Glomerular endothelial cell (primary cell): ENCODE results near the gene TINAGL1. TPM values are rescaled to one million over a fixed set of nuclear protein-coding genes. Genes with fewer than 3 reads are reported as not detected.
"Not testable (repeated sequence)": the region's sequence is repeated elsewhere in the genome, so short reads cannot be mapped to it uniquely, and the experiment has no call there.

ENCODE experiments used
- DNase-seq: peaks from one replicate; pipeline ENCODE4 v3.0.0-alpha.2; 2011; ENCODE audit warnings: low read depth, low spot score; ENCODE audit errors: extremely low read depth
- total RNA-seq: library from RNA; depleted of rRNA; stranded (reverse); fragments of >200 nt; gene quantifications from 2 replicates; pipeline ENCODE4 v1.2.3, GENCODE V29; 2015

TINAGL1 gene
- total RNA-seq, 1 donor from 2014 or later, result 286 TPM

DNA sequence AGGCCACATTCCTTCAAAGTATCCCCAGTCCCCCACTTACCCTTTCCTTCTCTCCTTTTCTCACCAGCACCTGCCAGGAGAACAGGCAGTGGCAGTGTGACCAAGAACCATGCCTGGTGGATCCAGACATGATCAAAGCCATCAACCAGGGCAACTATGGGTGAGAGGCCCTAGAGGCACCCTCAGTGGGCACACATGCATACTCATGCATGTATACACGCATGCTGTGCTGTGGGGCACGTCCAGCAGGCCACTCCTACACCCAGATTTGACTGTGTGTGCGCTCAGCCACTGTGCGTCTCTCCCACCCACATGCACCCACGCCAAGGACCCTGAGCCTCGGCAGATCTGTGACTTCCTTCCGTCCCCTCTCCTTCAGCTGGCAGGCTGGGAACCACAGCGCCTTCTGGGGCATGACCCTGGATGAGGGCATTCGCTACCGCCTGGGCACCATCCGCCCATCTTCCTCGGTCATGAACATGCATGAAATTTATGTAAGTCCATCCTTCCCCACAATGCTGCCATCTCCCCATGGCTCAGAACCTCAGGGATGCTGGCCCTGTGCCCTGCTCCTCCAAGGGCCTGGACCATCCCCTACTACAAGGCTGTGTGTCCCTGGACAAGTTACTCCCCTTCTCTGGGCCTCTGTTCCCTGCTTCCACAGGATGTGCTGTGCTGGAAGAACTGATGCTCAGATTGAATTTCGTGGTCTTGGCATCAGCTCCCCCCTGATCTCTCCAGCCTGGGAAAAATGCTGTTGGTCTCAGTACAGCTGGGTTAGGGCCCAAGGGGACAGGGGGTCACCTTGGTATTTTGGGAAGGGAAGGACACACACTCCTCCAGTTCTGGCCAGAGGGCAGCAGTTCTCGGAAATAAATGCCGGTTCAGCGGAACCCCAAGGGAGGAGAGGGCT is 7.0 kb downstream of the TINAGL1 start:
- DNase-seq, result no peak

DNA sequence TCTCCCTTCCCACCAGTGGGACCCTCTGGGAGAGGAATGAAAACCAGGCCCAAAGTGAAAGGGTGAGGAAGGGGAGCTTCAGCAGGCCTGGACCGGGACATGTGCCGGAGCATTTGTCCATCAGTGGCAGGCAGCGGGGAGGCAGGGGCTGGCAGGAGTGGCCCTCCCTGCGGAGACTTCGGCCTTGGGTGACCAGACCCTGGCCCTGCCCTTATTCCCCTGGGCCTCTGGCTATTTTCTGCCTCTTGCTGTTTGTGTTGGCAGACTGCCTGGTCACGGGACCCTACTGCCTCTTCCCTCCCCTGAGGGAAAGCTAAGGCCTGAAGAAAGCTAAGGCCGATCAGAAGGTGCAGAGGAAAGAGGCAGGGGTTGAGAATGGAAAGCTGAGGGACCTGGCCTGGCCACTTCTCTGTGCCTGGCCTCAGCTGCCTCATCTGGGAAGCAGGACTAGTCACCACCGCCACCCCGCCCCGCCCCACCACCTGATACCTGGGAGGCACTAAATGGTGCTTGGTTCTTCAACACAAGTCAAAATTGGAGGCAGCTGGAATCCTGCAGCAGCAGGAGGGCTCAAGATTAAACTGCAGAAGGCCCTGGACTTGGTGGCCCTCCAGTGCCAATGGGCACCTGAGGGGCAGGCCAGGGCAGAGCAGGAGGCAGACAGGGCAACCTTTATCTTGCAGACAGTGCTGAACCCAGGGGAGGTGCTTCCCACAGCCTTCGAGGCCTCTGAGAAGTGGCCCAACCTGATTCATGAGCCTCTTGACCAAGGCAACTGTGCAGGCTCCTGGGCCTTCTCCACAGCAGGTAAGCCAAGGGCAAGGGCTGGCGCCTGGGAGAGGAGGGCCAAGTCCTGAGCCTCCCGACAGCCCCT is 7.9 kb downstream of the TINAGL1 start:
- DNase-seq, result no peak

DNA sequence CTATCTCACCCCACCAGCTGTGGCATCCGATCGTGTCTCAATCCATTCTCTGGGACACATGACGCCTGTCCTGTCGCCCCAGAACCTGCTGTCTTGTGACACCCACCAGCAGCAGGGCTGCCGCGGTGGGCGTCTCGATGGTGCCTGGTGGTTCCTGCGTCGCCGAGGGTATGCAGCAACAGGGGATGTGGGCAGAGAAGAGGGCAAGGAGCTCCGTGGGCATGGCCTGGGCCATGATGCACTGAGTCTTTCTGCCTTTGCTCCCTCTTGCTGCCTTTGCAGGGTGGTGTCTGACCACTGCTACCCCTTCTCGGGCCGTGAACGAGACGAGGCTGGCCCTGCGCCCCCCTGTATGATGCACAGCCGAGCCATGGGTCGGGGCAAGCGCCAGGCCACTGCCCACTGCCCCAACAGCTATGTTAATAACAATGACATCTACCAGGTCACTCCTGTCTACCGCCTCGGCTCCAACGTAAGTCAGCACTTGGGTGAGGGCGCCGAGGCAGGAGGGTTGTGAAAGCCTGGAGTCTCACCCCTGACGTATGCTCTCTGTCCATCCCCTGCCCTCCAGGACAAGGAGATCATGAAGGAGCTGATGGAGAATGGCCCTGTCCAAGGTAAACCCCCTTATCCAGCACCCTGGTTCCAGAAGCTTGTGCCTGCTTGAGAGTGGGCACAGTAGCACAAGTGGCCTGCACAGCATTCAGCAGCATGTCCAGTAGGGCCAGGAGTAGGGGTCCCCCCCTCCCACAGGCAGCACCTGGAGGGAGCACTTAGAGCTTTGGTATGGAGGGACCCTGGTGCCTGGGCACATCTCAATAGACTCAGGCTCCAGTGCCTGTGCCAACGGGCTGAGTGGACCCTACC is 8.8 kb downstream of the TINAGL1 start:
- no peak for DNase-seq

DNA sequence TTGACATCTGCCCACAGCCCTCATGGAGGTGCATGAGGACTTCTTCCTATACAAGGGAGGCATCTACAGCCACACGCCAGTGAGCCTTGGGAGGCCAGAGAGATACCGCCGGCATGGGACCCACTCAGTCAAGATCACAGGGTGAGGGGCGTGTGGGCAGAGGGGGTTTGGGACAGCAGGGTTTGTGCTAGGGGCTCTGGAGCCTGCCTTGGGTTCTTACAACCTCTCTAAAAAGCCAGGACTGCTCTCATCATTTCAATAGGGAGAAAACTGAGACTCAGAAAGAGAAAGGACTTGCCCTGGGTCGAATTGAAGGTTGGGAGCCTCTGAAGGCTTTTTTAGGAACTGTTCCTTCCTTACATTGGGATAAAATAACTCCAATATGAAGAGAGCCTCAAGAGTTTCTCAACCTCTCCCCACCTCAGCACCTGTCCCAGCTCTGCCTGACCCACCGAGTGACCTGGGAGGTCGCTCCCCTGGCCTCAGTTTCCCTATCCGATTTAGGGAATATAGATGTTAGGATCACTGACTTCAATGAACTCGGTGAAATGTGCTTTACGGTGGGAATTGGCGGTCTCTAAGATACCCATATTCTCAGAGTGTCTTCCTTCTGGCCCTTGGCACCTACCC is 9.5 kb downstream of the TINAGL1 start:
- DNase-seq, result no peak

DNA sequence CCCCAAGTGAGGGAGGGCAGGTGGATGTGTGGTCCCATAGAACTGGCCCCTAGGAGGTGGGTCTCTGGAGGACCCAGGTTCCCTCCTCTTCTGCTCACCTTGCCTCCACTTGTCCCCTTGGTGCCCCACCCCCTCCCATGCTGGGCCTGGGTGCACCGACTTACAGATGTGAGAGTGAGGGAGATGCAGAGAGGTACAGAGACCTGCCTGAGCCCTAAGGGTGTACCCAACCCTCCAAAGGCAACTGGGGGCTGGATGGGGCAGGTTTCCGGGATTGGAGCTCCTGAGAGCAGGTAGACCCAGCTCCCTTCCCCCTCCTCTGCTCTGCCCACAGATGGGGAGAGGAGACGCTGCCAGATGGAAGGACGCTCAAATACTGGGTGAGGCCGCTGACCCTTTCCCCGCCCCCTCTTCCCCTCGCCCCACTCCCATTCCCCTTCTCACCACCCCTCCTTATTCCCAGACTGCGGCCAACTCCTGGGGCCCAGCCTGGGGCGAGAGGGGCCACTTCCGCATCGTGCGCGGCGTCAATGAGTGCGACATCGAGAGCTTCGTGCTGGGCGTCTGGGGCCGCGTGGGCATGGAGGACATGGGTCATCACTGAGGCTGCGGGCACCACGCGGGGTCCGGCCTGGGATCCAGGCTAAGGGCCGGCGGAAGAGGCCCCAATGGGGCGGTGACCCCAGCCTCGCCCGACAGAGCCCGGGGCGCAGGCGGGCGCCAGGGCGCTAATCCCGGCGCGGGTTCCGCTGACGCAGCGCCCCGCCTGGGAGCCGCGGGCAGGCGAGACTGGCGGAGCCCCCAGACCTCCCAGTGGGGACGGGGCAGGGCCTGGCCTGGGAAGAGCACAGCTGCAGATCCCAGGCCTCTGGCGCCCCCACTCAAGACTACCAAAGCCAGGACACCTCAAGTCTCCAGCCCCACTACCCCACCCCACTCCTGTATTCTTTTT is 10.3 kb downstream of the TINAGL1 start:
- DNase-seq, result no peak

DNA sequence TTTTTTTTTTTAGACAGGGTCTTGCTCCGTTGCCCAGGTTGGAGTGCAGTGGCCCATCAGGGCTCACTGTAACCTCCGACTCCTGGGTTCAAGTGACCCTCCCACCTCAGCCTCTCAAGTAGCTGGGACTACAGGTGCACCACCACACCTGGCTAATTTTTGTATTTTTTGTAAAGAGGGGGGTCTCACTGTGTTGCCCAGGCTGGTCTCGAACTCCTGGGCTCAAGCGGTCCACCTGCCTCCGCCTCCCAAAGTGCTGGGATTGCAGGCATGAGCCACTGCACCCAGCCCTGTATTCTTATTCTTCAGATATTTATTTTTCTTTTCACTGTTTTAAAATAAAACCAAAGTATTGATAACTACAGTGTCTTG is 11.0 kb downstream of the TINAGL1 start:
- DNase-seq, result not testable (repeated sequence)

DNA sequence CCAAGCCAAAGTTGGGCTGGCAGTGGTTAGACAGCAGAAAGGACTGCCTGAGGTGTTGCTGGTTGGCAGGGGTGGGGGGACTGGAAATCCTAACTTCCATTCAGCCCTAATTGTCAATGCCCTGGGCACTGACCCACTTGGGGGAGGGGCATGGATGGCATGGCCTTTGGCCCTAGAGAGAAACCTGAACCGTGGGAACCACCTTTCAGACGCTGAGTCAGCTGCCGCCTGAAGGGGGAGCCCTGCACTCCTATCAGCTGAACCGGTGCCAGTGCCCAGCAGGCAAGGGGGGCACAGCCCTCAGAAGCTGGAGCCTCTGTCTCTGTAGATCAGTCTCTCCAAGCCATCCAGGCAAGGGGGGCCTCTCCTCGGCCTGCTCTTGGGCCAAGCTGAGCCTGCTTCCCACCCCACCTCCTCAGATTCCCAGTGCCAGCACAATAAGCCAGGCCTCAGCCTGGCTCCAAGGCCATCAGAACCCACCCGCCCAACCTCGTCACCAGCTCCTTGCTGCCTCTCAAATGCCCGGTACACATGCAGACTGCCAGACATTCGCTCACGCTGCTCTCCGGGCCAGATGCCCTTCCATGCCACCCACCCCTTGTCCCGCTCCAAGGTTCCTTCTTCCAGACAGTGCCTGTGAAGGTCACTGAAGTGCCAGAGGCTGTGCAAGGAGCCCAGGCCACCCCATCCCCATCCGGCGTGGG is 11.6 kb downstream of the TINAGL1 start:
- no peak for DNase-seq

DNA sequence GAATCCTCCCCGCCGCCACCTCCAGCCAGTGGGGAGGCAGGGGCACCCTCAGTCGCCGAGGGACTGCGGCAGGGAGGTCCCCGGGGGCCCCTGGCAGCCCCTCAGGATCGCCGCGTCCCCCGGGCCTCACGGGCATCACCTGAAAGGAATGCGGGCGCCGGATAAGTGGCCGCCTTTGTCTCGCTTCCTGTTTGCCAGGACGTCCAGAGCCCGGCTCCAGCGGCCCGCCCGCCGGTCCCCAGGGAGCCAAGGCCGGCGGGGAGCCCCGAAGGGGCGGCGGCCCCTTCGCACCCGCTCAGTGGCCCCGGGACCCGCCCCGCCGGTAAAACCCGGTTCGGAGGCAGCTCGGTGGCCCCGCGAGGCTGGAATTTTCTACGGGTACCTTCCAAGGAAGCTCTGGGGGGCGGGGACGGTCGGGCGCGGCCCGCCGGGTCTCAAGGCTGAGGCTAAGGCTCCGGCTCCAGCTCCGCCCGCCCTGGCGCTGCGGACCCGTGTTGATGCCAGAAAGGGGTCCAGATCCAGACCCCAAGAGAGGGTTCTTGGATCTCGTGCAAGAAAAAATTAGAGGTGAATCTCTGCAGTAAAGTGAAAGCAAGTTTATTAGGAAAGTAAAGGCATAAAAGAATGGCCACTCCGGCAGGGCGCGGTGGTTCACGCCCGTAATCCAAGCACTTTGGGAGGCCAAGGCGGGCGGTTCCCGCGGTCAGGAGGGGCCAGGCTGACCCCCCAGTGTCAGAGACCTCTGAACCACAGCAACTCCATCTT is 12.6 kb downstream of the TINAGL1 start:
- no peak for DNase-seq

DNA sequence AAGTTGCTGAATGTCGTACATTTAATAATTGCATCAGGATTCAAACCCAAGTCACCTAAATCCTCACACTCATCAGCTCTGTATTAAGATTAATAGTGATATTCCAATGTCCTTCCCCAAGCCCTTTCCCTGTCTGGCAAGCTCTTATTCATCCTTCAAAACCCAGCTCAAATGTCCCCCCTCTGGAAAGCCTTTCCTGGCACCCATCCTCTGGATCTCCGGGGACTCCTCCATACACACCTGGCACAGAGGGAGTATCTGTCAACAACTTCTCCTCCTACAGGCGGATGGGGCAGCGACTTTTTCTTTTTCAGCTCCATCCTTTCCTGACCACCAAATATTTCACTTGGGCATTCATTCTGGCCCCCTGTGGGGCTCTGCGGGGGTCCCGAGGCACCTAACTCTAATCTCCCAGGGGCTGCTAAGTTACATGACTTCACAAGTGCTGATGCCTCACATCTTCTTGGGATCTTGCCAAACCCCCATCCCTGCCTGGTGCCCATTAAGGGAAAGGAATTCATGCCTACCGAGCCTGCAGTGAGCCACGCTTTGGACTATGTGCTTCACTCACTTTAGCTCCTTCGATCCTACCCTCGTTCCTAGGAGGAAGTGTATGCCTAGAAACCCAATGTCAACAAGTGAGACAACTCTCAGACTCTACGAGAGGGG is 15.2 kb downstream of the TINAGL1 start:
- no peak for DNase-seq

DNA sequence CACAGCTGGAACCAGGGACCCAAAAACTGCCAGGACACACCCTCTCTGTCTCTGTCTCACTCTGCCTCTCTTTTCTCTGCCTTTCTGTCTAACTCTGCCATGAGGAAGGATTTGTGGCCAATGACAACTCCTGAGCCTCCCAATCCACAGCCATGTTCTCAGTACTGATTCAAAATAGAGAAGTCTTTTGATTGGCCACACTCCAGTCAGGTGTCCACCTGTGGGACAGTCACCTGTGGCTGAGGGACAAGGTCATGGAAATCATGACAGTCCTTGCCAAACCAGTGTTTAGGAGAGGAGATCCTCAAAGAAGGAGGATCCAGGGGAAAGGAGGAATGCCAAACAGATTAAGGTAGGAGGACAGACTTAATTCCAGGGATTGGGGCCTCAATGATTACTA is 15.8 kb downstream of the TINAGL1 start:
- DNase-seq, result no peak

DNA sequence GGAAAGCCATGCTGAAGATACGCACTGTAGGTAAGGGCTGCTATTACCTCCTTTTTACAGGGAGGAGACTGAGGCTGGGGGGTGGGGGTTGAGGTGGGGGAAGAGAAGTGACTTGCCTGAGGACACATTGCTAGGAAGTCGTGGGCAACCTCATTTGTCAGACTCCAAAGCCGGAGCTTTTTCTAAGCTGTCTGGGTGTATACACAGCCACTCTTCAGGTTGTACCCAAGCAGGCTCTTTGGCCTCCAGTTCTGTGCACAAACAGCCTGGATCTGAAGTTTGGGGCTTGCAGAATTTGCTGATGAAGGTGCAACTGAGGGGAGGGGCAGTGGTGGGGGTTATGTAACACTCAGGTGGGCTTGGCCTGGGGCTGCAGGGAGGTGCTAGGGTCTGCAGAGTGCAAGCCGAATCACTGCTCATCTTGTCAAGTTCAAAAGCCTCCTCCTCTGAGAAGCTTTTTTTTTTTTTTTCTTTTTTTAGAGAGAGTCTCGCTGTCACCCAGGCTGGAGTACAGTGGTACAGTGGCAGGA is 16.9 kb downstream of the TINAGL1 start:
- DNase-seq, result no peak

DNA sequence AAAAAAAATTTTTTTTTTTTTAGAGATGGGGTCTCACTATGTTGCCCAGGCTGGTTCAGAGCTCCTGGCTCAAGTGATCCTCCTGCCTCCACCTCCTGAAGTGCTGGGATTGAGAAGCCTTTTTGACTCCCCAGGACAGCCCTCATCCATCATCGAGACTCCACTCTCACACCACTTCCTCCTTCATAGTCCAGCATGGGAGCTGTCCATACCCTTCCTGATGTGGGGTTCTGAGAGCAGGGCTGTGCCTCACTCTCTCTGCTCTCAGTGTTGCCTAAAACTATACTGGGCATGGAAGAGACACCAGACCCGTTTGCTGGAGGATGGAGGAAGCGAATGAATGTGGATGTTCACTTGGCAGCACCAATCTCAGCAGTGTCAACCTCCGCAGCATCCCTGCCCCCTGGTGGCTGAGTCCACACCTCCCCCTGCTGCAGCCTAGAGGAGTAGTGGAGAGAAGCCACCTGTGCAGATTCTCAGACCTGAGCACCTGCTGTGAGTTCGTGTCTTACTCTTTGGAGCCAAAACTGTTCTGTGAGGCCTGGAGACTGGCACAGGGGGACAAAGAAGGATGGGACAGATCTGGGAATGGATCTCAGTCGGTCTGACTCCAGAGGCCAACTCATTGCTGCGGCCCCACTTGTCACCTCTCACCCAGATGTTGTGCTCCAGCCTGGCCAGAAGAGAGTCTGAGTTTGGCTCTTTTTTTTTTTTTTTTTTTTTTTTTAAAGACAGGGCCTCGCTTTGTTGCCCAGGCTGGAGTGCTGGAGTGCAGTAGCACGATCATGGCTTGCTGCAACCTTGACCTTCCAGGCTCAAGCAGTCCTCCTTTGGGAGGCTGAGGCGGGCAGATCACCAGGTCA is 17.7 kb downstream of the TINAGL1 start:
- DNase-seq, result no peak

DNA sequence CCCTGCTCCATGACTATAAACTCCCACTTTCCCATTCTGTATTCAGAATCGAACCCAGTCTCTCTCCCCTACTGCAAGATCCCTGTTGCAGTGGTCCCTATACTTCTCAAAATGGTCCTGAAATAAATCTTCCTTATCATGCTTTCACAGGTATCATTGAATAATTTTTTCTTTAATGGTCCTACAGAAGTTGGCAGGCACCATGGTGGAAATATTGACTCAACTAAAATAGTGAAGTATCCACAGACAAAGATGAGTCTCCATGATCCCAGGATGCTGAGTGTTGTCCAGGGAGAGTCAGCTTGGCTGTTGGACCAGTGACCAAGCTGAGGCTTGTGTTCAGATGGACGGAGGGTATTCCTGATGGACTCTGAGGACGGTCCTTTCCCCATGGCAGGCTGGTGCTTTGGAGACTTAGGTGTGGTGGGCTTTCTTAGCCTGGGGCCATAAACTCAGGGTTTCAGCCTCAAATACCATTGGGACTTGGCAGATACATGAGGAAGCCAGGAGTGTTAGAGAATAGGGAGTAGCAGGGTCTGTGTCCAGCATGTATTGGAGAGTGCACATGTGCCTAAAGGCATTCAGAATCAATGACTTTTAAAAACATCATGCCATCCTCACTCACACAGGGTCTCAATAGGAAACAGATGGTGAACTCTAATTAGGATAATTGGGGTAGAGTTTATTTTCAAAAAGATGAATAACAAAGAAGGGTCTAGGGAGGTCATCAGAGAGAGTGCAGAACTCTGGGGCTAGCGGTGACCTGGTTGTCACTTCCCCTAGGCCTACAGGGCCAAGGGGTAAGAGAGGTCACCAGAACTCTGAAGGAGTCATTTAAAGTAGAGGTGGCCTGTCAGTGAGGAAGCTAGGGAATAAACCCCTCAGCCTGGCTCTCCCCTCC is 19.8 kb downstream of the TINAGL1 start:
- DNase-seq, result no peak

DNA sequence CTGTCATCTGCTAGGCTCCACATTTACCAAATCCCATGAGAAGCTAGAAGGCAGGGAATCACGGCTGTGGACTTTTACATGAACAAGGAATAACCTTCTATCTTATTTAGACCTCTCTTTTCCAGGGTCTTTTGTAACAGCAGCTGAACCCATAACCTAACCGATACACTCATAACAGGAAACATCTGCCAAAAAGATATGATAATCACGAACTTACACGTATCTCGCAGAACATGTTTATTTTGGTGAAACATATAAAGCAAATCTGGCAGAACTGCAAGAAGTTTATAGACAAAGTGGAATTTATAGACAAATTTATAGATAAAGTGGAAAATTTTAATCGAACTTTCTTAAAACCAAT is 20.4 kb downstream of the TINAGL1 start:
- no peak for DNase-seq

DNA sequence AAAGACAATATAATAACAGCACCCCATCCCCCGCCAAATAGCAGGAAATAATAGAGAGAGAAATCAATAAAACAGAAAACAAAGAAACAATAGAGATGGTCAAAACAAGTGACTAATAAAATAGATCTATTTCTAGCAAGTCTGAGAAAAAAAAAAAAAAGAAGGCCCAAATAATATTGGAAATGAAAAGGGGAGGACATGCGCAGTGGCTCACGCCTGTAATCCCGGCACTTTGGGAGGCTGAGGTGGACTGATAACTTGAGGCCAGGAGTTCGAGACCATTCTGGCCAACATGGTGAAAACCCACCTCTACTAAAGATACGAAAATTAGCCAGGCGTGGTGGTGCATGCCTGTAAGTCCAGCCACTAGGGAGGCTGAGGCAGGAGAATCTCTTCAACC is 22.7 kb downstream of the TINAGL1 start:
- DNase-seq, result no peak
